Panc1 (cell line): ENCODE results near the gene IRF2. TPM values are rescaled to one million over a fixed set of nuclear protein-coding genes. Genes with fewer than 3 reads are reported as not detected.

Source experiments
- ATAC-seq: fragments of 200-7000 bp; cut with Tn5 transposase; 2 replicates; pipeline ENCODE4 v1.9.1; 2020; ENCODE audit warnings: mild to moderate bottlenecking, moderate library complexity
- BruUV-seq: library from RNA; stranded (reverse); fragments of 400-500 nt; replicated peaks from 2 replicates; lab custom pipeline; 2021; lab: Mats Ljungman, UMichigan
- CTCF ChIA-PET: fragments of 300-600 bp; sonication (Branson Sonifier 250); formaldehyde crosslinking; loops from one replicate; lab custom pipeline; 2022; ENCODE audit warnings: antibody characterized with exemption; lab: Charles Lee
- POLR2A ChIA-PET: fragments of 300-600 bp; sonication (Branson Sonifier 250); formaldehyde crosslinking; loops from one replicate; lab custom pipeline; 2022; ENCODE audit warnings: antibody characterized with exemption; lab: Charles Lee
- DNase-seq: peaks from one replicate; pipeline ENCODE4 v3.0.0-alpha.2; 2010; ENCODE audit warnings: low read depth, low spot score
- H3K27ac ChIP-seq: 2 replicates; pipeline ENCODE4 v1.5.1; 2011; ENCODE audit warnings: mild to moderate bottlenecking, low read length, inconsistent platforms
- H3K27me3 ChIP-seq: fragments of 200-500 bp; sonication (Bioruptor generic); 2 replicates; pipeline ENCODE4 v1.6.0; 2014; ENCODE audit warnings: low read length, inconsistent platforms; ENCODE audit not compliant: control insufficient read depth, insufficient read depth
- H3K36me3 ChIP-seq: fragments of 200-500 bp; sonication (Bioruptor generic); 2 replicates; pipeline ENCODE4 v1.5.1; 2014; ENCODE audit warnings: inconsistent platforms, mild to moderate bottlenecking, low read length, moderate library complexity; ENCODE audit not compliant: control insufficient read depth, insufficient read depth
- H3K4me1 ChIP-seq: 2 replicates; pipeline ENCODE4 v1.5.1; 2011; ENCODE audit warnings: inconsistent platforms, mild to moderate bottlenecking, low read length, moderate library complexity; ENCODE audit not compliant: control insufficient read depth, insufficient read depth
- H3K4me3 ChIP-seq, 2 experiments: 2 replicates each; pipeline ENCODE4 v1.5.1; 2011 to 2012; ENCODE audit warnings: low read depth in 2 of 2, low read length in 2 of 2, mild to moderate bottlenecking in 2 of 2, inconsistent platforms in 1 of 2, moderate library complexity in 1 of 2
- H3K9me3 ChIP-seq: fragments of 200-500 bp; sonication (Bioruptor generic); 2 replicates; pipeline ENCODE4 v1.5.1; 2014; ENCODE audit warnings: low read depth, mild to moderate bottlenecking, inconsistent platforms, low read length, moderate library complexity; ENCODE audit not compliant: control insufficient read depth, insufficient read depth
- POLR2AphosphoS5 ChIP-seq: IDR thresholded peaks from 2 replicates; pipeline ENCODE4 v1.6.1; 2012; ENCODE audit warnings: mild to moderate bottlenecking, low read depth, low read length, moderate library complexity
- SIN3A ChIP-seq: IDR thresholded peaks from 2 replicates; pipeline ENCODE4 v1.6.1; 2012; ENCODE audit warnings: low read depth, mild to moderate bottlenecking, low read length, moderate library complexity, borderline replicate concordance; ENCODE audit not compliant: insufficient read depth
- TCF7L2 ChIP-seq: IDR thresholded peaks from 2 replicates; pipeline ENCODE4 v1.6.1; 2011; ENCODE audit warnings: mild to moderate bottlenecking, low read depth, low read length, inconsistent platforms
- in situ Hi-C: cut with HindIII; loops from 2 replicates; pipeline ENCODE4 v1.10.0; 2016; ENCODE audit warnings: low sequenced_read_pairs, low pct_unique_long_range_greater_than_20kb
- intact Hi-C: fragments of 100-400 bp; cut with micrococcal nuclease; formaldehyde crosslinking; loops from one replicate; pipeline ENCODE4 v1.10.0; 2022; ENCODE audit not compliant: unreplicated experiment
- total RNA-seq: library from RNA; stranded (reverse); gene quantifications from one replicate; pipeline ENCODE4 v1.2.1, GENCODE V29; 2021; ENCODE audit not compliant: unreplicated experiment
- TF ChIP-seq, protein P1 (sequence below), 2 experiments: IDR thresholded peaks; 2 replicates each; pipeline ENCODE4 v1.6.1; 2011 to 2012; ENCODE audit warnings: low read depth in 2 of 2, control low read depth in 1 of 2, low read length in 1 of 2, mild to moderate bottlenecking in 1 of 2, moderate library complexity in 1 of 2; ENCODE audit not compliant: insufficient read depth in 1 of 2
- TF ChIP-seq, protein P2 (sequence below): fragments of 450-650 bp; IDR thresholded peaks from 2 replicates; pipeline ENCODE4 v1.5.1; 2017; ENCODE audit warnings: mild to moderate bottlenecking

Gene IRF2
- total RNA-seq, 1 experiment from 2014 or later, result 16.2 TPM

DNA sequence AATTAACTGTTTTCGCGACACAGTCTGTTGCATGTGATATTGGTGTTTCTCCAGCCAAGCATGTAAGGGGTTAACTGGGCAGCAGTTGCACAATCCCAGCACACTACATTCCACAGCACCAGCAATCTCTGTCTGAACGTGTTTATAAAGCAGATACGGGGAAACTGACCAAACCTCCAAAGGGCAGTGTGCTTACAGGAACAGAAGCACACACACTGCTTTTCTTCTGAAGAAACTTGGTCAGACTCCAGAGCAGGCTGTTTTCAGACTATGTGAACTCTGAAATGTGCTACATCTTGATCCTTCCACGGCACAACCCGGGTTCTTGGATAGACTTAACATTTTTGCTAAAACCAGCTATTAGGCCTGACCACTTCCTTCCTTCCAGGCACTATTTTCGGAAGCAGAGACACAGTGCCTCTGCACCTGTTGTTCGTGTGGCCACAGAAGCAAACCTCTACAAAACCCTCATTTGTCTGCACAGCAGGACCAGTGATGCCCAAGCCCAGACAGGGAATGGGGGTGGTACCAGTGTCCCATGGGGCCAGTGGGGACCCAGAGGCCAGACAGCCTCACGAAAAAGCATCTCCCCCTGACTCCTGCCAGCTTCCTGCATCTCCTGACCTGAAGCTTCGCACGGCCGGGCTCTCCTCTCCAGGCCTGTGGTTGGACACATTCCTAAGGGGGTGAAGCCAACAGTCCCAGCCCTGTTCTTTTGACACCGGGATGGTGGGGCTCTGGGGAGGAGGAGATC, 90.1 kb downstream of the IRF2 start:
- intact Hi-C loops (loop anchor here (10.0 kb wide), 1 partner anchor 119 kb away; no protein-coding TSS in a partner anchor), in situ Hi-C loops (no loop called here)
- ChIA-PET CTCF (no interaction called here), POLR2A (no interaction called here)
- ATAC-seq, result peak; percentile 81; the same call in 1 of the 2 replicates
- Histone ChIP-seq H3K27me3 (no peaks in the 10 kb centered on the region), H3K36me3 (no peaks in the 10 kb centered on the region), H3K4me1 (peaks cover 39% of the 10 kb centered on the region), H3K27ac (peak overlapping the region; percentile 79), H3K9me3 (no peaks in the 10 kb centered on the region), H3K4me3 (peak overlapping the region; percentile 29 to 37)
- TF ChIP-seq, protein P1, sequence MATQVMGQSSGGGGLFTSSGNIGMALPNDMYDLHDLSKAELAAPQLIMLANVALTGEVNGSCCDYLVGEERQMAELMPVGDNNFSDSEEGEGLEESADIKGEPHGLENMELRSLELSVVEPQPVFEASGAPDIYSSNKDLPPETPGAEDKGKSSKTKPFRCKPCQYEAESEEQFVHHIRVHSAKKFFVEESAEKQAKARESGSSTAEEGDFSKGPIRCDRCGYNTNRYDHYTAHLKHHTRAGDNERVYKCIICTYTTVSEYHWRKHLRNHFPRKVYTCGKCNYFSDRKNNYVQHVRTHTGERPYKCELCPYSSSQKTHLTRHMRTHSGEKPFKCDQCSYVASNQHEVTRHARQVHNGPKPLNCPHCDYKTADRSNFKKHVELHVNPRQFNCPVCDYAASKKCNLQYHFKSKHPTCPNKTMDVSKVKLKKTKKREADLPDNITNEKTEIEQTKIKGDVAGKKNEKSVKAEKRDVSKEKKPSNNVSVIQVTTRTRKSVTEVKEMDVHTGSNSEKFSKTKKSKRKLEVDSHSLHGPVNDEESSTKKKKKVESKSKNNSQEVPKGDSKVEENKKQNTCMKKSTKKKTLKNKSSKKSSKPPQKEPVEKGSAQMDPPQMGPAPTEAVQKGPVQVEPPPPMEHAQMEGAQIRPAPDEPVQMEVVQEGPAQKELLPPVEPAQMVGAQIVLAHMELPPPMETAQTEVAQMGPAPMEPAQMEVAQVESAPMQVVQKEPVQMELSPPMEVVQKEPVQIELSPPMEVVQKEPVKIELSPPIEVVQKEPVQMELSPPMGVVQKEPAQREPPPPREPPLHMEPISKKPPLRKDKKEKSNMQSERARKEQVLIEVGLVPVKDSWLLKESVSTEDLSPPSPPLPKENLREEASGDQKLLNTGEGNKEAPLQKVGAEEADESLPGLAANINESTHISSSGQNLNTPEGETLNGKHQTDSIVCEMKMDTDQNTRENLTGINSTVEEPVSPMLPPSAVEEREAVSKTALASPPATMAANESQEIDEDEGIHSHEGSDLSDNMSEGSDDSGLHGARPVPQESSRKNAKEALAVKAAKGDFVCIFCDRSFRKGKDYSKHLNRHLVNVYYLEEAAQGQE (IDR thresholded peaks at IDR 0.05; ENCODE audit: insufficient read depth in 1 of 2, low read depth in 2 of 2, low read length in 1 of 2), result no peak
- TF ChIP-seq SIN3A (no peak), TCF7L2 (no peak), POLR2AphosphoS5 (0 out of 2 replicates have a peak, but pooled peaks have one; percentile 18)
- no TSS peak for BruUV-seq
- DNase-seq, result peak; percentile 2

- Histone ChIP-seq H3K27ac (peak overlapping the region; percentile 79; the same call in 1 of the 2 replicates), H3K4me3 (peak overlapping the region; percentile 29 to 37), H3K36me3 (no peaks in the 10 kb centered on the region), H3K9me3 (no peaks in the 10 kb centered on the region), H3K27me3 (no peaks in the 10 kb centered on the region), H3K4me1 (peaks cover 39% of the 10 kb centered on the region)
- no TSS peak for BruUV-seq
- DNase-seq, result peak; percentile 77
- CTCF ChIA-PET, result no interaction called here
- in situ Hi-C loops, result no loop called here
- intact Hi-C loops, result loop anchor here (10.0 kb wide), 1 partner anchor 119 kb away; no protein-coding TSS in a partner anchor
- no peak for TF ChIP-seq POLR2AphosphoS5
- TF ChIP-seq, protein P2, sequence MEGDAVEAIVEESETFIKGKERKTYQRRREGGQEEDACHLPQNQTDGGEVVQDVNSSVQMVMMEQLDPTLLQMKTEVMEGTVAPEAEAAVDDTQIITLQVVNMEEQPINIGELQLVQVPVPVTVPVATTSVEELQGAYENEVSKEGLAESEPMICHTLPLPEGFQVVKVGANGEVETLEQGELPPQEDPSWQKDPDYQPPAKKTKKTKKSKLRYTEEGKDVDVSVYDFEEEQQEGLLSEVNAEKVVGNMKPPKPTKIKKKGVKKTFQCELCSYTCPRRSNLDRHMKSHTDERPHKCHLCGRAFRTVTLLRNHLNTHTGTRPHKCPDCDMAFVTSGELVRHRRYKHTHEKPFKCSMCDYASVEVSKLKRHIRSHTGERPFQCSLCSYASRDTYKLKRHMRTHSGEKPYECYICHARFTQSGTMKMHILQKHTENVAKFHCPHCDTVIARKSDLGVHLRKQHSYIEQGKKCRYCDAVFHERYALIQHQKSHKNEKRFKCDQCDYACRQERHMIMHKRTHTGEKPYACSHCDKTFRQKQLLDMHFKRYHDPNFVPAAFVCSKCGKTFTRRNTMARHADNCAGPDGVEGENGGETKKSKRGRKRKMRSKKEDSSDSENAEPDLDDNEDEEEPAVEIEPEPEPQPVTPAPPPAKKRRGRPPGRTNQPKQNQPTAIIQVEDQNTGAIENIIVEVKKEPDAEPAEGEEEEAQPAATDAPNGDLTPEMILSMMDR, result no peak
- TF ChIP-seq SIN3A, result no peak
- no peak for TF ChIP-seq TCF7L2
- TF ChIP-seq, protein P1 (IDR thresholded peaks at IDR 0.05; ENCODE audit: insufficient read depth in 1 of 2, low read depth in 2 of 2, low read length in 1 of 2), result no peak
- peak; percentile 92 for ATAC-seq
- POLR2A ChIA-PET, result no interaction called here
These were observed 90.8 kb downstream of the IRF2 start for GRCh38 chr4:184383497-184384055.
